HG03135 (cell line): ENCODE measurements around the gene UTP15.

Experiments
- ATAC-seq: cut with Tn5 transposase; IDR thresholded peaks from one replicate; pipeline ENCODE4 v1.9.1; 2021; ENCODE audit warnings: mild to moderate bottlenecking, moderate library complexity; ENCODE audit not compliant: unreplicated experiment

The UTP15 gene

DNA sequence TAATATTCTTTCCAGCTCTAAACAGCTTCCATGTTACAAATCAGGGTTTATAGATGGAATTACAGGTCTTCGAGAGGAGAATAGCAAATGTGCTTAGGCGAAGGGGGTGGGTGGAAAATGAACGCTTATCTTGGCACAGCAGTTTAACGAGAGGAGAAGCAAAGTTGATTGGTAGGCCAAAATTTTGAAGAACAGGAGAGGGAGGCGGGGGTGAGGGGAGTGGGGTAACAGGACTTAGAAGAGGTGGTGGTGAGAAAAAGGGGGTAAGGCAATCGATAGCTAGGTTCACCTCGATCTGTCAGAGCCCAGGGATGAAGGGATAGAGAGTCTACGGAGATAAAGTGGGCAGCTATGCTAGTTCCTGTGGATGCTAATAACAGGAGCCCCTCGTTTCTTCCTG lies 868 bp upstream of the UTP15 start:
- ATAC-seq = peak; percentile 11

DNA sequence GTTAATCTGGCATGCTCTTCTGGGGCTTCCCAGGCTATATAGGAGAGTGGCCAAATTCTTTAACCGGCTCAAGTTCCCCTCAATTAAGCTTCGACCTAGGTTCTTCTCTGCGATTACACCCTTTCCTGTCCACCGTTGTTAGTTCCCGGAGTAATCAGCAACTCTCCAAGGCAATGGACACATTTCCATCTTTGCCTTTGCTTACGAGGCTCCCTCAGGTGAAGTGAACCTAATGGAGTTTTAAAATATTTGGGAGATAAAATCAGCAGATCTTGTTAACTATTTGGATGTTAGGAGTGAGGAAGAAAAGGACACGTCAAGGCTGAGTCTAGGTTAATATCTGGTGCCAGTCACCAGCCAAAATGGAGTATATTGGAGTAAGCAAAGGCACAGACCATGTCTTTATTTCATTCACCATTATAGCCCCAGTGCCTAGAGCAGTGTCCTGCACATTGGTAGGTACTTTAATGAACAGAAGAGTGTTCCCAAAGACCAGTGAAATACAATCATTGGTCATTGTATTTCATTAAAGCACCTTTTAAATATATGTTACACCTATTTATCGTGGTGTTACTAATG lies 515 bp downstream of the UTP15 start:
- ATAC-seq = peak; percentile 34

DNA sequence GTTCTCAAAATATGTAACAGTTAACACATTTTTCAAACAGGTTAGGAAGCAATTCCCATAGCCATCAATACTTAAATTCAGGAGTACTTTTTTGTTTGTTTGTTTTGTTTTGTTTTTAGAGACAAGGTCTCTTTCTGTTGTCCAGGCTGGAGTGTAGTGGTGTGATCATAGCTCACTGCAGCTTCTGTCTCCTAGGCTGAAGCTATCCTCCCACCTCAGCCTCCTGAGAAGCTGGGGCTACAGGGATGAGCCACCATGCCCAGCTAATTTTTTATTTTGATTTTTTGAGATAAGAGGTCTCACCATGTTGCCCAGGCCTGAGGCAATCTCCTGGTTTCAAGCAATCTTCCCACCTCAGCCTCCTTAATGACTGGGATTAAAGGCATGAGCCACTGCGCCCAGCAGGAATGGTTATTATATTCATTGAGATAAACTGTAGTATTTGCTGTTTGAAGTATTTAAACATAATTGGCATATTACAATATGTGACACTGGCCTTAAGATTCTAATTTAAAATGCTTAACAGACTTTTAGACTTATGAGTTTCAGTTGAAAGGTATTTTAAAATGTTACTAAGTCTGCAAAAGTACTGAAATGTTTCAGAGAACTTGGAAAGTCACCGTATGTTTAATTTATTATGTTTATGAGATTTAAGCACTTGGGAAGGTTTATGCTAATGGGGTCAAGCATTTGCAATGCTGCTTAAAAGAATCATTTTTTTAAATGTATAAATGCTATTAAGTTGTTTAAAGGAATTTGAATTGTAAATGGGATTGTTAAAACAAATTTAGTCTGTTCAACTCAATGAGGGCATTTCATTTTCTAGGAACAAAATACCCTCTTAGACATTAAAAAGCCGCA lies 17.0 kb downstream of the UTP15 start:
- ATAC-seq = no peak

DNA sequence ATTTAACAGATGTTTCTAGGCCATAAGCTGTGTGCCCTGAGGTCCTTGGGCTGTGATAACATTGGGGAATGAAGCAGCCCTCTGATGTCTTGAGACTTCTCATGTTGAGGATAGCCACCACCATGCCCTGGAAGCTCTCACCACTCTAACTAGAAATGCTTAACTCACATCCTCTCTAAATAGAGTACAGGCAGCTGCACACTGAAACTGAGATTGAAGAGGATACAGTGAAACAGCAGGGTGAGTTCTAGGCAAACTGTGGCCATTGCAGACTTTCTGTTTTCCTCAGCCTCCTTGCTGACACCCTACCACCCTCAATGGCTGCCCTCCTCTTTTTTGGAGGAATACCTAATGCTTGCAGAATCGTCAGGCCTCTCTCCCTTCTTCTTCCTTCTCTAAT lies 22.4 kb downstream of the UTP15 start:
- ATAC-seq = peak; percentile 74

DNA sequence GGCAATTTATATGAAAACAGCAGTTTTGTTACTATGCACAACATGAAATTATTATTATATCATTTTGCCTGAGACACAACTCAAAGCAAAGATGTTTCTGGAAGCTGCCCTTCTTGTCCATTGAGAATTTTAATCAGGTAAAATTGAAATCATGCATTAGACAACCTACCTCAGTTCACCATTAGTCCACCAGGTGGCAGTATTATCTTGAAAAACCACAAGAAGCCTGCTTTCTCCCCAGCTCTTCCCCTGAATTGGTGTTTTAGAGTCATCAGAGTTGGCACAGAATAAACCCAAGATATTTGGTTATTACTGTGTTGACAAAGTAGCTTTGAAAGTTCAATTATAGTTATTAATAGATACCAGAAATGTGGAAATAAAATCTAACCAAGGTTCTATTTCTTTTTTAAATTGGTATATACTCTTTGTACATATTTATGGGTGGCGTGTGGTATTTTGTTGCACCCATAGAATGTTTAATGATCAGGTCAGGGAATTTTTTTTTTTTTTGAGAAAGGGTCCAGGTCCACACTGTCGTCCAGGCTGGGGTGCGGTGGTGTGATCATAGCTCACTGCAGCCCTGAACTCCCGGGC lies 25.7 kb downstream of the UTP15 start:
- ATAC-seq = no peak

DNA sequence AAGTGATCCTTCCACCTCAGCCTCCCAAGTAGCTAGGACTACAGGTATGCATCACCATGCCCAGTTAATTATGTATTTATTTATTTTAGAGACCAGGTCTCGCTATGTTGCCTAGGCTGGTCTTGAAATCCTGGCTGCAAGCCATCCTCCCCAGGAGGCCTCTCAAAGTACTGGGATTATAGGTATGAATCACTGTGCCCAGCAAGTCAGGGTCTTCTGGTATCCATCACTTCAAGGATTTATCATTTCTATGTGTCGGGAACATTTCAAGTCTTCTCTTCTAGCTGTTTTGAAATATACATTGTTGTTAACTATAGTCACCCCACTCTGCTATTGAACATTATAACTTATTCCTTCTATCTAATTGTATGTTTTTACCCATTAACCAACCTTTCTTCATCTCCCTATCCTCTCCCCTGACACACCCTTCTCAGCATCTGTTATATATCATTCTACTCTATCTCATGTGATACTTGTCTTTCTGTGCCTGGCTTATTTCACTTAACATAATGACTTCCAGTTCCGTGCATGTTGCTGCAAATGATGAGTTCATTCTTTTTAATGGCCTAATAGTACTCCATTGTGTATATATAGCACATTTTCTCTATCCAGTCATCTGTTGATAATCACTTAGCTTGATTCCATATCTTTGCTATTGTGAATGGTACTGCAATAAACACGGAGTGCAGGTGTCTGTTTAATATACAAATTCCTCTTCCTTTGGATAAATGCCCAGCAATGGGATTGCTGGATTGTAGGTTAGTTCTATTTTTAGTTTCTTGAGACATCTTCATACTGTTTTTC lies 26.4 kb downstream of the UTP15 start:
- ATAC-seq = no peak

DNA sequence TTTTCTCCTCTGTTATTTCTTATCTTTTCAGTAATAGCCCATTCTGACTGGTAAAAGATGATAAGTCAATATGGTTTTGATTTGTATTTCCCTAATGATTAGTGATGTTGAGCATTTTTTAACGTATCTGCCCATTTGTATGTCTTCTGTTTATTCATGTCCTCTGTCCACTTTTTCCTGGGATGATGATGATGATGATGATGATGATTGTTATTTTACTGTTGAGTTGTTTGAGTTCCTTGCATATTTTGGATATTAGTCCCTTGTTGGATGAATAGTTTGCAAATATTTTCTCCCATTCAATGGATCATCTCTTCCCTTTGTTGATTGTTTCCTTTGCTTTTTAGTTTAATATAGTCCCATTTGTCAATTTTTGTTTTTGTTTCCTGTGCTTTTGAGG lies 27.0 kb downstream of the UTP15 start:
- no peak for ATAC-seq

DNA sequence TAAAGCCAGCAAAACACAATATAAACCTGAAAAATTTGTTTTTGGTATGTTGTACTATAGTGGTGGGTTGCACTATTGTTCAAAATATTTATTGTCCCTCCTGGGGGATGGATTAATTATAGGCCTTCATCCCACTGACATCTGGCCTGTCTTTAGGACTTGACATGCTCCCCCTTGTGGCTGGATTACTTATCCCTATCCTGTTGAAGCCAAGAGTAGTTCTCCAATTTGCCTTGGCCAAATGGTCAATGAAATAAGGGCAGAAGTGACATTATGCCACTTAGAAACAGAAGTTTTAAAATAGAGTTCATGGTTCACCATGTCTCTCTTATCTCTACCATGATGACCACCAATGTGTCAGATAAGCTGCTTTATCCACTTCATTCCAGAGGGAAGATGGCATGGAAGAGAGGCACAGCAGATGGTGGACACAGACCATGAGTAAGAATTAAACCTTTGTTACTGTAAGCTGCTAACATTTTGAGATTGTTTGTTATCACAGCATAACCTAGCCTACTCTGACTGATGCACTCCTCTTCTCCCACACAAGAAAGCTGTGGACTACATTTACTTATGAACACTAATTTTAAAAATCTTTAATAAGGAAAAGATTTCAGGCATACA lies 31.3 kb downstream of the UTP15 start:
- ATAC-seq = no peak

DNA sequence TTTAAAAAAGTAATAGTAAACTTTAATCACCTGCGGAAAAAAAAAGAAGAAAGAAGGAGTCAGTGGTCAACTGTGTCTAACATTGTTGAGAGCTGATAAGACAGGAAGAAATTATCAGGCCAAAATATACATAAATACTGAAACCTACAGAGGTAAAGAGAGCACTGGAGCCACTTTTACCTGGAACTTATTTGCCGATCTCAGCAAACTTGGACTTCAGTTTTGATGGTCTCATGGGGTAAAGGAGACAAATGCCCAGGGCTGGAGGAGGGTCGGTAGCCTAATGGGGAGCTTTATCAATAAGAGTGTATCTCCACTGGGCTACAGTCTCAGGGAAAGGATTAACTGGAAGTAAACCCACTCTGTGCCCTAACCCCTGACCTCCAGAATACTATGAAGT lies 33.8 kb downstream of the UTP15 start:
- ATAC-seq = no peak

DNA sequence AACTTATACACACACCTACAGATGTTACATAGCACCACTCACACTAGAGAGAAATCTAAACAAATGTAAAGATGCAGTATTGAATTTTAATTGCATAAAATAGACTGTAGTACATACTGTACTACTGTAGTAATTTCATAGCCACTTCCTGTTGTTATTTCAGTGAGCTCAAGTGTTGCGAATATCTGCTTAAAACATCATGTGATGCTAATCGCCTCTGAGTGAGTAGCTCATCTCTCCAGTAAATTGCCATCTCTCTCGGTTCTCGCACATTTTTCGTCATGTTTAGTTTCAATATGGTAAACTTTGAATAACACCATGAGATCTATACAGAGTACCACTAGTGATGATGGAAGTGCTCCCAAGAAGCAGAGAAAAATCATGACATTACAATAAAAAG lies 38.5 kb downstream of the UTP15 start:
- ATAC-seq = no peak

DNA sequence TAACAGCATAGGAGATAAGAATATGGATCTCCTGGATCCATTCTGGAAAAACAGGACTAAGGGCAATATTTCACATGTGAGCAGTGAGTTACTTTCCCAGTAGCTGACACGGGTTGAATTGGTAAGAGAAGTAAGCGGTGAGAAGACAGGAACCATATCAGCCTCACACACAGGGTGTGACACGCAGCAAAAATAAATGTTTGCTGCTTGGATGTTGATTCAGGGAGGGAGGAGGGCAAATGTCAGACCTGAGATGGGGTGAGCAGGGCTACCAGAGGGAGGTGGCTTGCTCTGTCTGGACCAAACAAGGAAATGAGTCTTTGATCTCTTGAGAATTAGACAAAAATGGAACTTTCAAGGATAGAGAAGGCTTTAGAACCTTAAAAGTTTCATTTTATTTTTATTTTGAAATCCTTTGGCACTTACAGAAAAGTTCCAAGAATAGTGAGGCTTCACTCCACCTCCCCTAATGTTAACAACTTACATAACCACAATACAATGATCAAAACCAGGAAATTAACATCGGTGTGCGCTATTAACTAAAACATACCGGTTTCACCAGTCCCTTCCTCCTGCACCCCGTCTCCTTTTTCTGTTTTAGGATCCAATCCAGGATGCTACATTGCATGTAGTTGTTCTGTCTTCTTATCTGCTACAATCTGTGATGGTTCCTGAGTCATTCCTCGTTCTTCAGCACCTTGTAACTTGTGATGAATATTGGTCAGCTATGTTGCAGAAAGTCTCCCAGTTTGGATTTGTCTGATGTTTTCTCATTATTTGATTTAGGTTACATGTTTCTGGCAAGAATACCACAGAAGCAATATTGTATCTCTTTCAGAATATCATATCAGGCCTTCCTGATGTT lies 39.9 kb downstream of the UTP15 start:
- no peak for ATAC-seq

DNA sequence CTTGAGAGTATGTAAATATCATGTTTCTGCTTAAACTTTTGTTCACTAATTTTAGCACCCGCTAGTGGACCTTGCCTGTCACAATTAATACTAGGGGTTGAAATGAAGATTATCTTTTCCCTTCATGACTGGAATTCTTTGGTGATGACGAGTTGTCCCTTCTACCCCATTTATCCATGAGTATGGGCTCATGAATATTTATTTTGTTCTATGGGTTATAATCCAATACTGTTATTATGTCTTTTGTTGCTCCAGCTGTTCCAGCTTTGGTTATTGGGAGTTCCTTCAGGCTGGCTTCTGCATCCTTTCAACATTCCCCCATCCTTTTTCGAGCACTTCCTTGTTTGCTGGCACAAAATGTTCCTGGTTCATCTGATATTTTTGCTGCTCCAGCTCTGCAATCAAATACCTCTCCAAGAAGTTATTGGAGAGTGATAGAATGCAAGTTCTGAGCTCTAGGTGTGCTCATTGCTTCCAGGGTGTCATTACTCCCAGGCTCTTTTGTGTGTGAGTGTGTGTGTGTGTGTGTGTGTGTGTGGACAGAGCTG lies 40.7 kb downstream of the UTP15 start:
- no peak for ATAC-seq

DNA sequence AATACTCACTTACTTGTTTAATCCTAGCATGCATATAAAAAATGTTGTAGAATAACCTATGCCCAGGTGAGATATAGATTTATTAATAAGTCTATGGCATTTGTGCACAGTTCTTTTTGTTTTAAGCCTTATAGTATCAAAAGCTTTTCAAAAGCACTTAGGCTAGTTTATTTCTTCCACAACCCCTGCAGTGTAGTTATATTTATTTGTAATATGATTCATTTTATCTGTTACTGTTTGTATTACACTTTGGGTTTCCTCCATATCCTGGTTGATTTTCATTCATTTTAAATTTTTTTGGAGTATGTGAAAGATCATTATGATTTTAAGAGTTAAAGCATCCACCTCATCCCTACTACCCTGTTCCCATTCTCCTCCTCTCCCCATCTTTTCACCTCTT lies 41.7 kb downstream of the UTP15 start:
- no peak for ATAC-seq

DNA sequence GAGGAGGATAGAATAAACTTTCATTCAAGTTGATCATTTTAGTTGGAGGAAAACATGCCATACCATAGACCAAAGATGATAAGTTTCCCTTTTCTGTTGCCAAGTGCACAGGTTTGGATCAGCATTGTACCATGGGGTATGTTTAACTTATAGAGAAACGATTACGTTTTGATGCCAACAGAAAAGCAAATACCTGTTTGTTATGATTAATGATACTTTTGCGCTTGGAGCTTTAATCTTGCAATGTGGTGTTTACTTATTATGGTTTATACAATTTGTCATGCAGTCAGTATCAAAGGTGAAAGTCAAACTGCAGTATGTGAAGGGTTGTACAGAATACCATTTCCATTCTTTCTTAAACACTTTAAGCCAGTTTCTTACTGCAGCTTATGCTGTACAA lies 47.3 kb downstream of the UTP15 start:
- no peak for ATAC-seq

DNA sequence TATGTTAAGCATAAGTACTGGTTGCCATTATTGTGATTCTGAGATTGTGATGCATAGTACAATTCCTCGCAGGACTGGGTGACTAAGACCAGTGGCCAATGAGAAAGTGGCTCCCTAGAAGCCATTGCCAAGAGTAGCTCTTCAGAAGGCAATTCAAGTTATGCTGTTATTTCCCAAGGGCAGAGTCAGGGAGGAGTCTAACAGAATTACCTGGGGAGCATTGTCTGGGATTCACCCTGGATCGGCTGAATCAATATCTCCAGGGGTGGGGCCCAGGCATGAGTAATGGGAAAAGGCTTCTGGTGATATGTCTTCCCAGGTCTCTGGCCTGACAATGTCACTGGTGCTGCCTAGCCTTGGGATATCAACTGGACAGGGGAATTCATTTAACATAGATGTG lies 49.5 kb downstream of the UTP15 start:
- ATAC-seq = no peak

DNA sequence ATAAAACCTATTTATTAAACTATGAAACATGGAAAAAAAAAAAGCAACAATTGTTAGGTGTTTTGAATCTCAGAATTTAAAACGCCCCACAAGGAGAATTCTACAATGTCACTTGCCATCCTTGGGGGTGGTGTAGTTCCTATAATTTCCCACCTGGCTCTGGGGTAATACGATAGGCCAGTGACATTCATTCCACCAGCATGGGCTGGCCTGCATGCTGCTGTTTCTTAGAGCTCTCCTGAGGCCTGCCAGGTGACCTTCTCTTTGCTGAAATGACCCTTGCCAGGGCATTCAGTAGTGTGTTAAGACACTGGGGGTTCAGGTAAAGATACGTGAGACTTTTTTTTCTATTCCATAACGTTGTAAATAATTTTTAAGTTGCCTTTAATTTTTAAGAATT lies 50.4 kb downstream of the UTP15 start:
- no peak for ATAC-seq

DNA sequence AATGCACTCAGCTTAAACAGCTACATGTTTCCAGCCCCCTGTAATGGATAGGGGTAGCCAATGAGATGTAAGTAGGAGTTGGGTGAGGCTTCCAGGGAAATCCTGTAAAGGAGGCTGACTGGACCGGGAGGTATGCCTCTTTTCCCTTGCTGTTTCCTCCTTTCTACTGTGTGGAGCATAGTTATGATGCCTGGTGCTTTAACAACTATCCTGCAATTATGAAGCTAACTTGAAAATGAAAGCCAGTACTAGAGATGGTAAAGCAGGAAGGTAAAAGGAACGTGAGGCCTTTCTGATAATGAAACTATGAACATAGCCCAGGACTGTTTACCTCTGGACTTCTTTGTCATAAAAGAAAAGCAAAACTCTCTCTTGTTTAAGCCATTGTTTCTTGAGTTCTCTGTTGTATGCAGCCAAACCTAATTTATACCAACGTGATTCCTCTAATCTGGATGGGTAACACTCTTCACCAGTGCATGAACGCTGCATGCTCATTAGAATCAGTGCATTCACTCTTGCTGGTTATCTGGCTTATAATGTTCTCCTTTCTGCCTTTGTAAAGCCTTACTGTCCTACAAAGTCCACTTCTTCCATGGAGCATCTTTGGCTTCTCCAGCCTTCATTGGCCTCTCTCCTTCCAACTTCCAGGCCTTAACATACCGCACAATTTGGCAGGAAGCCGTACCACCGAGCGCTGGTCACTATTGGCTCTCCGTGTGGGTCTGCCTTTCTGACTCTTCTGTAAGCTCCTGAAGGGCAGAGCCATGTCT lies 52.2 kb downstream of the UTP15 start:
- no peak for ATAC-seq

DNA sequence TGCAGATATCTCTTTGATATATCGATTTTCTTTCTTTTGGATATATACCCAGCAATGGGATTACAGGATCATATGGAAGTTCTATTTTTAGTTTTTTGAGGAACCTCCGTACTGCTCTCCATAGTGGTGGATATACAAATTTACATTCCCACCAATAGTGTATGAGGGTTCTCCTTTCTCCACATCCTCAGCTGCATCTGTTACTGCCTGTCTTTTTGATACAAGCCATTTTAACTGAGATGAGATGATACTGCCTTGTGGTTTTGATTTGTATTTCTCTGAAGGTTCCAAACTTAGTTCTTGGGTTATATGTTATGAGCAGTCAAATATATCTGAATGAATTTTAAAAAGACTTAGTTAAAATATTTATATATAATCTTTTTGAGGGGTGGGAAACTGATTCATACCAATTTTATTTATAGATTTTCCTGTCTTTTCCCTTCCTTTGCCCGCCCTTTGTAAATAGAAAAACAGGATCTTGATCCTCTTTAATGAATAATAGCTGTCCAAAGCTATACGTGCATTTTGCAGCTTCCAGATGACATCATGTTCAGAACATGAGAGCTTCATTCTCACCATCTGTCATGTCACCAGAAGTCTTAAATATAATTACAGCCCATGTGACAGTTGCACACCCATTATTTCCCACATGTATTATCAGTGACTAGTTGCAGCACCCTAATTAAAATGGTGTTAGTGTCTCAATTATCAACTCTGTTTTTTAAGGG lies 54.2 kb downstream of the UTP15 start:
- no peak for ATAC-seq

DNA sequence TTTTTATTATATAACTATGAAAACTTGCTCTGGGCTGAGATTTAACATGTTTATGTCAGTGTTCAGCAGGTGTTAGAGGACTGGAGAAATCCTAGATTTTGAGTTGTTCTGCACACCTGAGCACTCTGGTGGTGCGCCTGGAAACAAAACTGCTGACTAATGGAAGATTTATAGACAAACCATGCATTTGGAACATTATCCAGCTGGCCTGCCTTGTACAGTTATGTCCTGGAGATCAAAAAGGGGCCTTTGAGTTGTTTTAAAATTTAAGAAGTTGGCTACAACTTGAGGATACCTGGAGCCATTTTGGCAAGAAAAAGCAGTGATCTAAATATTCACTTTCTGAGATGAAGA lies 54.8 kb downstream of the UTP15 start:
- ATAC-seq = no peak
